Right ventricle myocardium inferior (tissue), 1 donor: ENCODE results near the gene CES3. TPM values are rescaled to one million over a fixed set of nuclear protein-coding genes. Genes with fewer than 3 reads are reported as not detected.
A peak's percentile ranks its signal among the peaks of the same experiment; 100 is the strongest.

Experiments
- ATAC-seq: fragments of 200-7000 bp; cut with Tn5 transposase; one replicate; pipeline ENCODE4 v1.9.1; 2020; ENCODE audit warnings: mild to moderate bottlenecking, moderate library complexity
- DNase-seq: peaks from one replicate; pipeline ENCODE4 v3.0.0; 2021; ENCODE audit errors: missing footprints
- intact Hi-C: fragments of 100-400 bp; cut with DNase I; formaldehyde crosslinking; loops from one replicate; pipeline ENCODE4 v1.11.0; 2022
- long read RNA-seq: library from polyadenylated mRNA; unstranded; transcript quantifications from one replicate; pipeline ENCODE4 v2.0.0, GENCODE V29; 2021
- total RNA-seq: library from RNA; stranded (reverse); fragmentation: NEBNext Ultra II Directional; extraction: Animal tissue kit (Norgen Biotek cat#: 25700); gene quantifications from one replicate; pipeline ENCODE4 v1.2.1, GENCODE V29; 2021
- donor health status: DM: no; HTN: yes; CAD: no; lungs with severe emphysema.

CES3 gene, protein sequence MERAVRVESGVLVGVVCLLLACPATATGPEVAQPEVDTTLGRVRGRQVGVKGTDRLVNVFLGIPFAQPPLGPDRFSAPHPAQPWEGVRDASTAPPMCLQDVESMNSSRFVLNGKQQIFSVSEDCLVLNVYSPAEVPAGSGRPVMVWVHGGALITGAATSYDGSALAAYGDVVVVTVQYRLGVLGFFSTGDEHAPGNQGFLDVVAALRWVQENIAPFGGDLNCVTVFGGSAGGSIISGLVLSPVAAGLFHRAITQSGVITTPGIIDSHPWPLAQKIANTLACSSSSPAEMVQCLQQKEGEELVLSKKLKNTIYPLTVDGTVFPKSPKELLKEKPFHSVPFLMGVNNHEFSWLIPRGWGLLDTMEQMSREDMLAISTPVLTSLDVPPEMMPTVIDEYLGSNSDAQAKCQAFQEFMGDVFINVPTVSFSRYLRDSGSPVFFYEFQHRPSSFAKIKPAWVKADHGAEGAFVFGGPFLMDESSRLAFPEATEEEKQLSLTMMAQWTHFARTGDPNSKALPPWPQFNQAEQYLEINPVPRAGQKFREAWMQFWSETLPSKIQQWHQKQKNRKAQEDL
- total RNA-seq = 0.78 TPM
- long read RNA-seq, partial matches to known transcripts = 0 of 1 reads
- long read RNA-seq, other reads (novel, unspliced or antisense) = 1 of 1 reads

DNA sequence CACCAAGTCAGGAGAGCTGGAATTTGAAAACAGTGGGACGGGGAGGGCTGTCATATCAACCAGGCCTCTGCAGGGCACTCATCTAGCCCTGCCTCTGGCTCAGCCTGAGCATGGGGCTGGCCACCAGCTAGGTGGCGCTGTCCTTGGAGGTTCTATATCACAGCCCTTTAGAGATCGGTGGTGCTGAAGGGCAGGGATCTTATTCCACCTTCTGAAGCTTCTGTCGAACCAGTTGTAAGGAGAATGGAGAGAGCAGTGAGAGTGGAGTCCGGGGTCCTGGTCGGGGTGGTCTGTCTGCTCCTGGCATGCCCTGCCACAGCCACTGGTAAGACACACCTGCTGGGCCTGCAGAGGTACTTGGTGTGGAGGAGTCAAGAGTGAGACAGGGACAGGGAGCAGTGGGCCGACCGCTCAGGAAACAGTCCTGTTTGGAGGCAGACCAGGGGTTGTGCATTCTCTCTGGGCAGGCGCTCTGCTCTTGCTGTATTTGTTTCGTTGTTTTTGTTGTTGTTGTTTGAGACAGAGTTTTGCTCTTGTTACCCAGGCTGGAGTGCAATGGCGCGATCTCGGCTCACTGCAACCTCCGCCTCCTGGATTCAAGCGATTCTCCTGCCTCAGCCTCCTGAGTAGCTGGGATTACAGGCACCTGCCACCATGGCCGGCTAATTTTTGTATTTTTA is at the start of gene CES3:
CES3 (plus strand) TSS at position 202 of the 680 bp plus-strand sequence; CDS start at position 244, 42 bp downstream.
- intact Hi-C loops = no loop called here
- DNase-seq = peak; percentile 79

DNA sequence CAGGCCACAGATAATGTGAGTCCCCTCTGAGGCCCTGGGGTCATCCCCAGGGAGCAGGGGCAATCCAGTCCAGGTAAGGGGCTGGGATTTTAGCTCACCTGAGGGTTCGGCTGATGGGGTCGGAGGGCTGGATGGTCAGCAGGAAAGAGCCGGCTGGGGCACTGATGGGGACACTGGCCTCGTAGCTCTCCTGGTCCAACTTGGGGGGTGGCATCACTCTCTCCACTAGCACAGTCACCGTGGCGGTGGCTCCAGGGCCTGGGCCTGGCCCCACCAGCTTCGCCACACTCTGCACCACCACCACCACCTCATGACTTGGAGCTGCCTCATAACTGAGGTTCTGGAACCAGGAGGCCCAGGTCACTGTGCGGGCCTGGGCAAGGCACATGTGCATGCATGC is 49.3 kb upstream of the CES3 start:
- DNase-seq (peak; percentile 50), ATAC-seq (no peak)
- intact Hi-C loops = no loop called here

More for the DNA sequence above, at the start of gene CES3:
- ATAC-seq = no peak

GRCh38 chr16:66913081-66913480 is 48.0 kb upstream of the CES3 start:
- ATAC-seq = no peak
- intact Hi-C loops = no loop called here

GRCh38 chr16:66913711-66914110 is 47.4 kb upstream of the CES3 start:
- peak; percentile 61 for DNase-seq
- ATAC-seq = no peak
- intact Hi-C loops = no loop called here

More at GRCh38 chr16:66913081-66913480, 48.0 kb upstream of the CES3 start:
- peak; percentile 31 for DNase-seq

DNA sequence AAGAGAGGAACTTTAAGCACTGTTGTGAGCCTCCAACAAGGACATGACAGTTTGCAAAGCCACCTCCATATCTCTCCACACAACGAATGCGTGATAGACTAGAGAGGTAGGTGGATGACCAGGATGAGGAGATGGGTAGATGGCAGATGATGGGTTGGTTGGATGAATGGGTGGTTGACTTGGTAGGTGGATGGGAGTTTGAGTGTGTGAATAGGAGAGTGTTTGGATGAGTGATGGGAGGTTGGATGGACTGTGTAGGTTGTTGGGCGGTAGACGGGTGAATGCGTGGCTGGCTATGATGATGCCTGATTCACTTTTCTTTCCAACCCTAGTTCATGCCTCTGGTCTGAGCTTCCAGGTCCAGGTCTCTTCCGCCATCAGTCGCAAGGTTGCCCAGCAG is 46.5 kb upstream of the CES3 start:
- ATAC-seq (no peak), DNase-seq (no peak)
- intact Hi-C loops = no loop called here

DNA sequence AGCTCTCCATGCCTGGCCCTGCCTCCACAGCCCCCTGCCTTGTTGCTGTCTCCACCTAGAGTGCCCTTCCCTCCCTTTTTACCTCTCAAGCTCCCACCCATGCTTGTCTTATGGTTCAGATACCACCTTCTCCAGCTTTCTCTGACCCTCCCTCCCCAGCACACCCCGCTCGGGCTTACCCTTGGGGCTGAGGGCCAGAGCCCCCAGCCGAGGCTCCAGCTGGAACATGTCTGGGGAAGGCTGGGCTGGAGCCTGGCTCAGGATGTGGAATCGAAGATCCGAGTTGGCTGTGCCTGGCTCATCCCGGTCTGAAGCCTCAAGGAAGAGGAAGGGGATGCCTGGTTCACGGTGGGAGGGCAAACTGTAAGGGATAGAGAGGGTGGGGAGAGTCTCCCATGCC is 46.0 kb upstream of the CES3 start:
- DNase-seq = peak; percentile 64
- no peak for ATAC-seq
- intact Hi-C loops = no loop called here

DNA sequence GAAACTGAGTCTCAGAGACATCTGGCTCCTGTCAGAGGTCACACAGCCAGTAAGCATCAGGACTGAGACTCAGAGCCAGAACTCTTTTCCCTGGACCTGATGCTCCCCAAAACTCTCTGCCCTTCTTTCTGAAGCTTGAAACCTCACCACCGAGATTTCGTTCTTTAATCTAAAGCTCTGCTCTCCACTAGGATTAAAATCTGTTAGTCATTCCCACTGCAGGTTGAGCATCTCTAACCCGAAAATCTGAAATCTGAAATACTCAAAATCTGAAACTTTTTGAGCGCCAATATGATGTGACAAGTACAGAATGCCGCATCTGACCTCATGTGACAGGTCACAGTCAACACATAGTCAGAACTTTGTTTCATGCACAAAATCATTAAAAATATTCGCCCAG is 44.5 kb upstream of the CES3 start:
- ATAC-seq (no peak), DNase-seq (no peak)
- intact Hi-C loops = no loop called here

DNA sequence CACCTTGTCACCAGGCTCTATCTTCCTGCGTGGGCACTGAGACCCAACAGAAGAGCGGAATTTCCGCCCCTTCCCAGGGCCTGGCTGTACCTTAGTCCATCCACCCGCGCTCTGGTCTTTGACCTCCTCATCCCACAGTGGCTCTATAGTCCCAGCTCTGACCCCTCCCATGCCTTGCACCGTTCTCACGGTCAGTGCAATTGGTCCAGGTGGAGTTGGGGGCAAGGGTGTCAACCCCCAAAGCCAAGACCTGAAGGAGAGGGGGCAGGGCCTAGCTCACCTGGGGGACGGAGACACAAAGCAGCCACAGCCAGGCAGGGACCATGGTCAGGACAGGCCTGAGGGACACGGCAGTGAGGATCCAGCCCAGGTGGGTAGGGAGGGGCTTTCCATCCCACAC is 43.3 kb upstream of the CES3 start:
- intact Hi-C loops = no loop called here

DNA sequence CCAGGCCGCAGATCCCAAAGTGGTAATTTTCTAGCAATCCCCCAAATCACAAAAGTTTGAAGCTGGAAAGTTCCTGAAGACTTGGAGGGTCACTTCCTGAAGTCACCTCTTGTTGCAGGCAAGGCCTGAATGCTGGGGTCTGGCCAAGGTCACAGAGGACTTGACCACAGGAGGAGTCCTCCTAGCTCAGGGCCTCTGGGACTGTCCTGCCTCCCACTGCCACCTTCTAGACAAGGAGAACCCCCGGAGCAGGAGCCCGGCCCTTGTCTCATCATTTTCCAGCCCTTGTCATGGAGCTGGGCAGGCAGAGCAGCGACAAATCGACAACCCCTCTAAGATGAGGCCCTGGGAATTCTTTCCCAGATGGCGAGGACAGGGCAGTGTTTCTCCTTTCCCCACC is 42.7 kb upstream of the CES3 start:
- no peak for ATAC-seq
- intact Hi-C loops = no loop called here
- DNase-seq = peak; percentile 53

More for the DNA sequence above, 43.3 kb upstream of the CES3 start:
- DNase-seq (peak; percentile 28), ATAC-seq (no peak)

GRCh38 chr16:66918803-66919568 is 42.1 kb upstream of the CES3 start, which contains the start of gene CDH16:
CDH16 (minus strand) TSS chr16:66918885; CDS start chr16:66918065, 820 bp downstream.
- DNase-seq = peak; percentile 22
- intact Hi-C loops = no loop called here
- no peak for ATAC-seq

DNA sequence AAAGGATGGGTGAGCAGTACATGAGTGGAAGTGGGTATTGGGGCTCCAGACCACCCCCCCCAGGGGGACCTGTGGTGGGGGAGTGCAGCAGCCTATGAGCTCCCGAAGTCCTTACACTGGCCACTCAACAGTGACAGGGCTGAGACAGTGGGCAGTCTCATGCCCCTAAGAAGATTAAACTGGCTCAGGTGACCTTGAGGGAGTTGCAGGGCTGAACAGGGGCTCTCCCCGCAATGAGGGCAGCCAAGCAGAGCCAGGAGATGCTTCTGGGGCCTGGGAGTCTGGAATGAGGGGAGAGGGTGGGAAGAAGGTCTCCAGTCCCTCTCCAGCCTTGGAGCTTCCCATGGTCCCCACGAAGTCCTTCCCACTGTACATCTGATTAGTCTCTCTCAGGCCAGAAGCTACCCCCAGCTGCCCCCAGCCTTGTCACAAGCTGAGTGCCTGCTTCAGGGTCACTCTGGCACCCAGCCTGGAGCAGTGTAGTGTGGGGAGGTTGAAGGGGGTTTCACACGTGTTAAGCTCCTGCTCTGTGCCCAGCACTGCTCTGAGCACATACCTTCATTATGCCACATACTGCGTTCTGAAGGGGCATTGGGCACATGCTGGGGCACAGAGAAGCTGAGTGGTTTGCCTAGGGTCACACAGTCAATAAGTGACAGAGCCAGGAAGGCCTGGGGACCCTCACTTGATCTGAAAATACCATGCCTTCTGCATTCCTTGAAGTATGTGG is 41.3 kb upstream of the CES3 start:
- peak; percentile 64 for DNase-seq
- intact Hi-C loops = no loop called here
- ATAC-seq = no peak

- intact Hi-C loops = no loop called here
- ATAC-seq (no peak), DNase-seq (peak; percentile 63)
Observed at GRCh38 chr16:66920299-66920590, 40.8 kb upstream of the CES3 start.

DNA sequence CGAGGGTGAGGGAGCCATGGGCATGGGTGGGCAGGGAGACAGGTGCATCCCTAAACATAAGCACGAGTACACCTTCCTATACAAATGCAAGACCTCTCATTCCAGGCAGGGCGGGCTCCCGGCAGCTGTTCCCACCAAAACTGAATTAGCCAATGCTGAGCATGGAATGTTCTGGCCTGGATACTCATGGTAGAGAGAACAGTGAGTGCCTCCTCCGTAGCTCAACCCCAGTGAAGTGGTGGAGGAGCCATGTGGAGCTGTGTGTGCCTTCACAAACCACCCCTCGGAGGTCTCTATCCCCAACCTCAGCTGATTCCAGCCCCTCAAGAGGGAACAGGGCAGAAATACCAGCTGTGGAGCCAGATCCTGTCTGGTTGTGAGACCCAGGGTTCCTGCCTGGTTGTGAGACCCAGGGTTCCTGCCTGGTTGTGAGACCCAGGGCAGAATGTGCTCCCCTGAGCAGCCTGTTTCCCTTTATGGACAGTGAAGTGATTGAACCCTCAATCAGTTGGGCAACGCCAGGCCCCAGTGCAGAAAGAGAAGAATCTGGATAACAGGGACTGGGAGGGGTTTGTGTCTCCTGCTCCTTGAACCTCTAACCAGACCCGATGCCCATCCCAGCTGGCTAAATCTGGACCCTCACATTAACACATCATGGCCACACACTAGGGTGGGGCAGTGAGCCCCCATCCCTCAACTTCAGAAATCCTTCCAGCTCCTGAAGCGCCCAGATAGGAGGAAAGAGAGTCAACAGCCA is 40.0 kb upstream of the CES3 start:
- peak; percentile 35 for ATAC-seq
- DNase-seq = peak; percentile 46
- intact Hi-C loops = no loop called here

DNA sequence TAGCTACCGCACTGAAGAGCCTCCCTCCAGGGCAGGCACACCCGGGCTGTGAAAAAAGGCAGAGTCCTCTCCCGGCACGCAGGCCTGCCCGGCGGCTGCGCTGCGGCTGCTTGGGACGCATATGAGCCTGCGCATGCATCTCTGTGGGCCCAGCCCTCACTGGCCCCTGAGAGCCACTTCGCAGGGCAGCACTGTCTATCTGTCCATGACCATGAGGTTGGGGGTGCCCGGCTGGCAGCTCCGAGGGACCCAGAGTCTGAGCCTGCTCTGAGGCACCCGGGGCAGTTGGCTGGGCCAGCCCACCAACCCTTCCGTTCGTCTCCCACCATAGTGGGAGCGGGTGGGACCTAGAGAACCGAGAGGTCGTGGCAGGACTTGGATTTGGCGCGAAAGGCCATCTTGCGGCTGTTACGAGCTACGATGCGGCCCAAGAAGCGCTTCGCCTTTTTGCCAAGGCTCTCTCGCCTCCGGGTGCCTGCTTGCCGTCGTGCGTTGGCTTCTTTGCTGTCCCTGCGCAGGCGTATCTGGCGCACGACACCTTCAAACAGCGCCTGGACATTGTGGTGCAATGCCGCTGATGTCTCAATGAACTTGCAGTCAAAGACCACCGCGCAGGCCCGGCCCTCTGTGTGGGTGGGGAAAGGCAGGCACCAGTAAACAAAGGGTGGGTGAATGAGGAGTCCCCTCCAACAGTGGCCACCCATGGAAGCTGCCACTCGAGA is 39.2 kb upstream of the CES3 start:
- ATAC-seq (no peak), DNase-seq (peak; percentile 54)
- intact Hi-C loops = no loop called here

- peak; percentile 17 for ATAC-seq
- intact Hi-C loops = loop anchor here (1.0 kb wide), 1 partner anchor 20 kb away; no protein-coding TSS in a partner anchor
- DNase-seq = peak; percentile 63
Observed at GRCh38 chr16:66923247-66923731, 37.8 kb upstream of the CES3 start.

GRCh38 chr16:66923866-66924265 is 37.2 kb upstream of the CES3 start:
- intact Hi-C loops = loop anchor here (1.0 kb wide), 1 partner anchor 21 kb away; no protein-coding TSS in a partner anchor
- ATAC-seq (no peak), DNase-seq (no peak)
